ENCODE data around the gene ABCB10. TPM values are rescaled to one million over a fixed set of nuclear protein-coding genes. Genes with fewer than 3 reads are reported as not detected.

Gene ABCB10
- total and polyA plus RNA-seq, 2 donors (not counting 1 experiment from before 2014, with no cell fraction given) = 11.3 to 14.9 TPM

DNA sequence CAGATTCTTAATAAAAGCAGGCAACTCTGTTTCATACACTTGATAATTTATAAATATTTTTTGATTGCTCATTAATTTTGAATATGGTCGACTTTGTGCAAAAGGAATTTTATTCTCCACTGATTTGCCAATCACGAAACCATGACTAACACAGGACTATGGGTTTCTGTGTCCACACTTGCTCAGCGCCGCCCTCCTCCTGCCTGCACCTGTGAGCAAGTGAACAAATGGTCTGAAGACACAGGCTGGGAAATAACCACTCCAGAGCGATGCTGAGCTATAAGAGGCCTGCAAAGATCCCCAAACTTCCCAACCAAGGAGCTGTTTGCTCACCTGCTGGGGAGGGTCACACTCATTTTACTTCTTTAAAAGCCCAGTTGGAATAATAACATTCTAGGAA, 19.6 kb downstream of the ABCB10 start:
- TF ChIP-seq EZH2 (IDR thresholded peaks at IDR 0.05; ENCODE audit: low read length, missing control alignments) (no peak), CTCF (conservative IDR thresholded peaks at IDR 0.05 in 1 of 2, IDR thresholded peaks at IDR 0.05 in 1 of 2; ENCODE audit: low read depth in 1 of 2, low read length in 2 of 2) (no peak)
- Histone ChIP-seq H3K4me3 (replicated peaks in 1 of 4; ENCODE audit: control extremely low read depth in 1 of 4, insufficient read depth in 1 of 4, low read depth in 3 of 4, low read length in 4 of 4) (no peak overlapping the region), H3K79me2 (ENCODE audit: control insufficient read depth, insufficient read depth, low read length) (no peaks in the 10 kb centered on the region), H3K4me2 (ENCODE audit: extremely low read depth, insufficient read depth, low read length) (no peak overlapping the region), H3K27me3 (ENCODE audit: control insufficient read depth, insufficient read depth, low read length) (no peaks in the 10 kb centered on the region), H4K20me1 (ENCODE audit: control insufficient read depth, extremely low read depth, insufficient read depth, low read length) (no peaks in the 10 kb centered on the region), H3K9ac (ENCODE audit: insufficient read depth, low read length) (no peak overlapping the region), H2AFZ (ENCODE audit: low read length) (no peak overlapping the region), H3K9me3 (ENCODE audit: control insufficient read depth, insufficient read depth, low read depth, low read length) (no peaks in the 10 kb centered on the region), H3K4me1 (ENCODE audit: control insufficient read depth, extremely low read depth, insufficient read depth, low read length) (no peaks in the 10 kb centered on the region), H3K36me3 (ENCODE audit: control insufficient read depth, insufficient read depth, low read length) (peaks cover 2% of the 10 kb centered on the region), H3K27ac (ENCODE audit: insufficient read depth, low read length) (no peak overlapping the region)
- DNase-seq (ENCODE audit: low read depth in 2 of 2) = no peak

DNA sequence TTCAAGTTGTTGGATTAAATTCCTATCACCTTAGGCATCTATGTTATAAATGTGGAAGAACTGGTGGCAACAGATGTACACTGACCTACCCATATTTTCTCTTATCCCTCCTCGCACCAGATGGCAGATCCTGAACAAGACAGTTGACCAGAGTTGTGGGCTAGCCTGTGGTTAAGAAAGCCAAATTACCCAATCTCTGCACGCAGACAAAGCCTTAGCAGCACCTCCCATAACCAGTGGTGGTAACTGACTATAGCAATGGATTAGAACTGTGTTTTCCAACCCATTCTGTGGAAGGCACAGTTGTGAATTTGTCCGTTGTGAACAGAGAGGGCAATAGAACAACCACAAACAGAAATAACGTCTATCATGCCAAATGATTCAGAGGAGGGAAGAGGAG, 20.6 kb downstream of the ABCB10 start:
- Histone ChIP-seq H3K9ac (ENCODE audit: insufficient read depth, low read length) (no peak overlapping the region), H3K4me1 (ENCODE audit: control insufficient read depth, extremely low read depth, insufficient read depth, low read length) (no peaks in the 10 kb centered on the region), H3K27ac (ENCODE audit: insufficient read depth, low read length) (no peak overlapping the region), H4K20me1 (ENCODE audit: control insufficient read depth, extremely low read depth, insufficient read depth, low read length) (no peaks in the 10 kb centered on the region), H3K36me3 (ENCODE audit: control insufficient read depth, insufficient read depth, low read length) (peaks cover 2% of the 10 kb centered on the region), H3K9me3 (ENCODE audit: control insufficient read depth, insufficient read depth, low read depth, low read length) (no peaks in the 10 kb centered on the region), H3K4me3 (replicated peaks in 1 of 4; ENCODE audit: control extremely low read depth in 1 of 4, insufficient read depth in 1 of 4, low read depth in 3 of 4, low read length in 4 of 4) (no peak overlapping the region), H3K79me2 (ENCODE audit: control insufficient read depth, insufficient read depth, low read length) (no peaks in the 10 kb centered on the region), H3K27me3 (ENCODE audit: control insufficient read depth, insufficient read depth, low read length) (no peaks in the 10 kb centered on the region), H2AFZ (ENCODE audit: low read length) (no peak overlapping the region), H3K4me2 (ENCODE audit: extremely low read depth, insufficient read depth, low read length) (no peak overlapping the region)
- DNase-seq (ENCODE audit: low read depth in 2 of 2) = peak in 1 of 2 donors; percentile 12
- no peak for TF ChIP-seq EZH2 (IDR thresholded peaks at IDR 0.05; ENCODE audit: low read length, missing control alignments)
- TF ChIP-seq CTCF (conservative IDR thresholded peaks at IDR 0.05 in 1 of 2, IDR thresholded peaks at IDR 0.05 in 1 of 2; ENCODE audit: low read depth in 1 of 2, low read length in 2 of 2) = no peak

GRCh38 chr1:229536982-229537381, 21.5 kb downstream of the ABCB10 start:
- no peak overlapping the region for H3K9ac ChIP-seq (ENCODE audit: insufficient read depth, low read length)
- H3K79me2 ChIP-seq (ENCODE audit: control insufficient read depth, insufficient read depth, low read length) = no peaks in the 10 kb centered on the region
- no peak overlapping the region for H3K4me3 ChIP-seq (replicated peaks in 1 of 4; ENCODE audit: control extremely low read depth in 1 of 4, insufficient read depth in 1 of 4, low read depth in 3 of 4, low read length in 4 of 4)
- H4K20me1 ChIP-seq (ENCODE audit: control insufficient read depth, extremely low read depth, insufficient read depth, low read length) = no peaks in the 10 kb centered on the region
- no peak overlapping the region for H3K4me2 ChIP-seq (ENCODE audit: extremely low read depth, insufficient read depth, low read length)
- H3K9me3 ChIP-seq (ENCODE audit: control insufficient read depth, insufficient read depth, low read depth, low read length) = no peaks in the 10 kb centered on the region
- H3K27ac ChIP-seq (ENCODE audit: insufficient read depth, low read length) = no peak overlapping the region
- no peaks in the 10 kb centered on the region for H3K27me3 ChIP-seq (ENCODE audit: control insufficient read depth, insufficient read depth, low read length)
- no peak for DNase-seq (ENCODE audit: low read depth in 2 of 2)
- TF ChIP-seq EZH2 (IDR thresholded peaks at IDR 0.05; ENCODE audit: low read length, missing control alignments) (no peak), CTCF (conservative IDR thresholded peaks at IDR 0.05 in 1 of 2, IDR thresholded peaks at IDR 0.05 in 1 of 2; ENCODE audit: low read depth in 1 of 2, low read length in 2 of 2) (no peak)
- H3K36me3 ChIP-seq (ENCODE audit: control insufficient read depth, insufficient read depth, low read length) = peaks cover 2% of the 10 kb centered on the region
- H2AFZ ChIP-seq (ENCODE audit: low read length) = no peak overlapping the region
- no peaks in the 10 kb centered on the region for H3K4me1 ChIP-seq (ENCODE audit: control insufficient read depth, extremely low read depth, insufficient read depth, low read length)

Measured in fibroblast of lung (primary cell).